ENCODE results near the gene NME5. TPM values are rescaled to one million over a fixed set of nuclear protein-coding genes. Genes with fewer than 3 reads are reported as not detected.
"Not testable (repeated sequence)": the region's sequence is repeated elsewhere in the genome, so short reads cannot be mapped to it uniquely, and the experiment has no call there.

The NME5 gene, protein sequence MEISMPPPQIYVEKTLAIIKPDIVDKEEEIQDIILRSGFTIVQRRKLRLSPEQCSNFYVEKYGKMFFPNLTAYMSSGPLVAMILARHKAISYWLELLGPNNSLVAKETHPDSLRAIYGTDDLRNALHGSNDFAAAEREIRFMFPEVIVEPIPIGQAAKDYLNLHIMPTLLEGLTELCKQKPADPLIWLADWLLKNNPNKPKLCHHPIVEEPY
- polyA plus RNA-seq (ENCODE audit: insufficient read length in 12 of 12): 1 to 10 TPM in 5 of 12 donors, under 1 TPM in 5, not detected in 2; 0.72 to 1.6 (median 1.1) TPM
- long read RNA-seq, donor 1, partial matches to known transcripts: 0 of 1 reads
- long read RNA-seq, donor 1, other reads (novel, unspliced or antisense): 0 of 1 reads
- long read RNA-seq, donor 2, partial matches to known transcripts: 0 of 1 reads
- long read RNA-seq, donor 2, other reads (novel, unspliced or antisense): 0 of 1 reads
- long read RNA-seq, donor 3: 0 reads
- long read RNA-seq, donor 4: 0 reads
- long read RNA-seq, donor 5: 0 reads
- long read RNA-seq, donor 6: 0 reads
- long read RNA-seq, donor 7: 0 reads
- long read RNA-seq, donor 8: 0 reads
- long read RNA-seq, donor 9: 0 reads
- long read RNA-seq, donor 10: 0 reads
- long read RNA-seq, donor 11, partial matches to known transcripts: 0 of 1 reads
- long read RNA-seq, donor 11, other reads (novel, unspliced or antisense): 0 of 1 reads

GRCh38 chr5:138138949-138139780, at the start of gene NME5:
Gene NME5 (minus strand): TSS chr5:138139428. CDS start chr5:138138780, 648 bp downstream.
- DNase-seq: peak; percentile 52

GRCh38 chr5:138188626-138189025, 49.4 kb upstream of the NME5 start:
- DNase-seq: no peak

- DNase-seq: no peak
Measured at GRCh38 chr5:138186002-138186447, 46.8 kb upstream of the NME5 start.

DNA sequence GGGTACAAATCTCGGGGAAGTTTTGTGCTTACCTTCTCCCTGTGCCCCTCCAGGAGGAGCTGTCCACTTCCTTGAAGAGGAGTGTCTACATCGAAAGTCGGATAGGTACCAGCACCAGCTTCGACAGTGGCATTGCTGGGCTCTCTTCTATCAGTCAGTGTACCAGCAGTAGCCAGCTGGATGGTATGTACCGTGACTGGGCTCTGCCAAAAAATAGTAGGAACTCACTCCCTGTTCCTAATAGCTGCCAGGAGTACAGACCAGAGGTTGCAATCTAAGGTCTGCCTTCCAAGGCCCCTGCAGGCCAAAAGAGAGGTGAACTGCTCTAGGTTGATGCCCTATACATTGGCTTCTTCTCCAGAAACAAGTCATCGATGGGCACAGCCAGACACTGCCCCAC, 43.6 kb upstream of the NME5 start:
- no peak for DNase-seq

- DNase-seq: no peak
Measured at GRCh38 chr5:138180841-138181240, 41.6 kb upstream of the NME5 start.

- peak; percentile 21 for DNase-seq
Measured at GRCh38 chr5:138180183-138180782, 41.1 kb upstream of the NME5 start.

GRCh38 chr5:138179277-138179857, 40.1 kb upstream of the NME5 start:
- no peak for DNase-seq

GRCh38 chr5:138178516-138179276, 39.5 kb upstream of the NME5 start, which contains the start of the genes BRD8 and KIF20A:
Gene BRD8 (minus strand): TSS chr5:138178630. CDS start chr5:138178614, 16 bp downstream.
Gene KIF20A (plus strand): TSS chr5:138179112. CDS start chr5:138179681, 569 bp downstream.
- DNase-seq: peak; percentile 97

- peak; percentile 35 for DNase-seq
Measured at GRCh38 chr5:138177941-138178515, 38.8 kb upstream of the NME5 start.

GRCh38 chr5:138170299-138170698, 31.1 kb upstream of the NME5 start:
- DNase-seq: no peak

DNA sequence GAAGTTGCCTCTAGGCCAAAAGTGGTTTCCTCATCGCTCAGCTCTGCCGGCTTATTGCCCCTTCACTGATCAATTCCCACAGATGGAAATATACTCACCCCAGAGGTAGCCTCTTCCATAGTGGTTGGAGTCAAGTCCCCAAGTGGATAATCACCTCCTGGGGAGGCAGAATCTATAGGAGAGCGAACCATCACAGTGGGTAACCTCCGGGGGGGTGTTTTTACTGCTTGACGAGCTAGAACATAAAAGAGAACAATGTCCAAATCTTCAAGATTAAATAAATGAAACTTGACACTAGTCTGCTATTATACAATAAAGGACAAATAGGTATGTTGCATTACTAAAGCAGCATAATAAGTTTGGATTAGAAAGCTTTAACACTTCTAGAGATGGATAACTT, 29.9 kb upstream of the NME5 start:
- no peak for DNase-seq

DNA sequence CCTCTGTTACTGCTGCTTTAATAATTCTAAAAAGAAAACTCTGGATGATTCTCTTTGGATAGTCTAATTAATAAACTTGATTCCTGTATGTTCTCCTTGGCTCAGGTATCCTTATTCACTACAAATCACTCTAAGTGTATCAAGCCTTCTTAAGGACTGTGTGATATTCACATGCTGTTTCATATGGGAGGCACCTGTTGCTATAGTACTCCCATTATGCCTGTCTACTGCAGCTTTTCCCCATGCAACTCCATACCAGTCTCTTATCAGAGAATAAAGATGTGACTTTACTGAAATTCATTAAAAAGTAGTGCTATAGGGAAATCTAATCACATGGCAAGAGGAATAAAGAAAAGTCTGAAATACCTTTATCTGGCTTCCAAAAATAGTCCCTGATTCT, 24.5 kb upstream of the NME5 start:
- no peak for DNase-seq

- no peak for DNase-seq
Measured at GRCh38 chr5:138160706-138161105, 21.5 kb upstream of the NME5 start.

GRCh38 chr5:138159666-138160065, 20.4 kb upstream of the NME5 start:
- no peak for DNase-seq

GRCh38 chr5:138157626-138158025, 18.4 kb upstream of the NME5 start:
- DNase-seq: no peak

- not testable (repeated sequence) for DNase-seq
Measured at GRCh38 chr5:138155977-138156376, 16.7 kb upstream of the NME5 start.

DNA sequence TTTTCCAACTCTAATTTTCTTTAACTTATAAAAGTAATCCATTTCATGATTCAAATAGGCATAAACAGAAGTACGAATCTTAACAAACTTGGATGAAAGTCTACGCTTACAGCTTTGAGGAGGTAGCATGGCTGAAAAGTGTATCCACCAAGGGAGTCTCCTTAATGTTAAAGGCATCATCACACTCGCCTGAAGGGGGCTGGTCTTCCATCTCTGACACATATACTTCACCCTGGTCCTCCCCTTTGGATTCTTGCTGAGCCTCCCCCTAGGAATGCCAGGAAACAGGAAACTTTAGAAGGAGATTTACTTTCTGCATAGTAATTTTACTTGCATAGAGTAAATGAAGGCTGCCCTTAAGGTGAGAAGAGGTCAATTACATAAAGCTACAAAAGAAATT, 10.3 kb upstream of the NME5 start:
- DNase-seq: no peak

DNA sequence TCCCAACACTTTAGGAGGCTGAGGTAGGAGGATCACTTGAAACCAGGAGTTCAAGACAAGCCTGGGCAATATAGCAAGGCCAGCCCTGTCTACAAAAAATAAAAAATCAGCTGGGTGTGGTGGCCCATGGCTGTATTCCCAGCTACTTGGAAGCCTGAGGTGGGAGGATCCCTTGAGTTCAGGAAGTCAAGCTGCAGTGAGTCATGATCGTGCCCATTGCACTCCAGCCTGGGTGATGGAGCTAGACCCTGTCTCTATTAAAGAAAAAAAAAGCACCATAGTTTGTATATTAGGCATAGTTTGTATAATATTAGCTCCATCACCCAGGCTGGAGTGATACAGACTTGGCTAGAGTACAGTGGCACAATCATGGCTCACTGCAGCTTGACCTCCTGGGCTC, 9.6 kb upstream of the NME5 start:
- no peak for DNase-seq

DNA sequence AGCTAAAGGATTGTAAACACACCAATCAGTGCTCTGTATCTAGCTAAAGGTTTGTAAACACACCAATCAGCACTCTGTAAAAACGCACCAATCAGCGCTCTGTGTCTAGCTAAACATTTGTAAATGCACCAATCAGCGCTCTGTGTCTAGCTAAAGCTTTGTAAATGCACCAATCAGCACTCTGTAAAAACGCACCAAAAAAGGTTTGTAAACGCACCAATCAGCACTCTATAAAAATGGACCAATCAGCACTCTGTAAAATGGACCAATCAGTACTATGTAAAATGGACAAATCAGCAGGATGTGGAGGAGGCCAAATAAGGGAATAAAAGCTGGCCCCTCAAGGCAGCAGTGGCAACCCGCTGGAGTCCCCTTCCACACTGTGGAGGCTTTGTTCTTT, 4.3 kb upstream of the NME5 start:
- not testable (repeated sequence) for DNase-seq

DNA sequence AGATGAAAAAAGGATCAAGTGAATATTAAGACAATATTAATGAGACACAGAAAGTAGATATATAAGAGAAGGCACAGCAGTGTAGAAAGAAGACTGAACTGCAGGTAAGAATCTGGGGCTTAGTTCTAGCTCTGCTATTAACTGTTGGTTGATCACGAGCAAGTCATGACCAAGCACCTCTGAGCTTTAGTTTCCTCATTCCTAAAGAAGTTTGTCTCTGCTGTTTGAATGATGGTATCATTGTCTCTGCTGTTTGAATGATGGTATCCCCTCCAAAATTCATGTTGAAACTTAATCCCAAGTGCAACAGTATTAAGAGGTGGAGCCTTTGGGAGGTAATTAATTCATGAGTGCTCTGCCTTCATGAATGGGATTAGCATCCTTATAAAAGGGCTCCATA, 2.5 kb upstream of the NME5 start:
- DNase-seq: no peak
